IMR-90 (cell line): ENCODE data around the gene CARM1. TPM values are rescaled to one million over a fixed set of nuclear protein-coding genes. Genes with fewer than 3 reads are reported as not detected.

Experiments used
- ATAC-seq: fragments of 200-7000 bp; cut with Tn5 transposase; 2 replicates; pipeline ENCODE4 v1.9.1; 2020; ENCODE audit warnings: low read depth, mild to moderate bottlenecking, moderate library complexity
- BruUV-seq: library from RNA; stranded (reverse); fragments of 400-500 nt; replicated peaks from 2 replicates; lab custom pipeline; 2021; lab: Mats Ljungman, UMichigan
- CTCF ChIA-PET: fragments of 300-600 bp; formaldehyde crosslinking; extraction: SDS; loops from one replicate; lab custom pipeline; 2021; ENCODE audit warnings: antibody characterized with exemption; lab: Yijun Ruan, JAX
- POLR2A ChIA-PET: fragments of 300-600 bp; sonication (Branson Sonifier 250); formaldehyde crosslinking; loops from one replicate; lab custom pipeline; 2022; ENCODE audit warnings: antibody characterized with exemption; ENCODE audit not compliant: unreplicated experiment; lab: Charles Lee
- DNase-seq: peaks from one replicate; pipeline ENCODE4 v3.0.0; 2013
- H2AFZ ChIP-seq: replicated peaks from 2 replicates; pipeline ENCODE3; 2013; ENCODE audit warnings: low read length, mild to moderate bottlenecking; ENCODE audit not compliant: poor library complexity
- H2AK5ac ChIP-seq: 2 replicates; pipeline ENCODE4 v1.6.1; 2013; ENCODE audit warnings: low read depth, low read length, inconsistent platforms
- H2AK9ac ChIP-seq: replicated peaks from 2 replicates; pipeline ENCODE3; 2013; ENCODE audit warnings: mild to moderate bottlenecking, low read depth, low read length, moderate library complexity; ENCODE audit not compliant: poor library complexity
- H2BK120ac ChIP-seq: 2 replicates; pipeline ENCODE4 v1.6.1; 2013; ENCODE audit warnings: low read depth, low read length, inconsistent platforms
- H2BK15ac ChIP-seq: 3 replicates; pipeline ENCODE4 v1.6.1; 2013; ENCODE audit warnings: low read depth, low read length, inconsistent platforms
- H2BK20ac ChIP-seq: 2 replicates; pipeline ENCODE4 v1.6.1; 2013; ENCODE audit warnings: low read depth, mild to moderate bottlenecking, inconsistent platforms, low read length, moderate library complexity
- H2BK5ac ChIP-seq: 2 replicates; pipeline ENCODE4 v1.6.1; 2013; ENCODE audit warnings: mild to moderate bottlenecking, low read depth, low read length, inconsistent platforms; ENCODE audit not compliant: poor library complexity, severe bottlenecking
- H3K14ac ChIP-seq: replicated peaks from 2 replicates; pipeline ENCODE4 v1.6.1; 2013; ENCODE audit warnings: low read depth, low read length, inconsistent platforms
- H3K18ac ChIP-seq: 2 replicates; pipeline ENCODE4 v1.6.1; 2013; ENCODE audit warnings: low read depth, low read length, control low read depth
- H3K23ac ChIP-seq: 2 replicates; pipeline ENCODE4 v1.6.1; 2013; ENCODE audit warnings: low read depth, low read length, inconsistent platforms
- H3K27ac ChIP-seq: 2 replicates; pipeline ENCODE4 v1.5.1; 2013; ENCODE audit warnings: mild to moderate bottlenecking, control low read depth, low read length; ENCODE audit not compliant: insufficient read depth
- H3K27me3 ChIP-seq: 2 replicates; pipeline ENCODE4 v1.6.1; 2013; ENCODE audit warnings: low read length; ENCODE audit not compliant: control insufficient read depth, insufficient read depth
- H3K36me3 ChIP-seq: 2 replicates; pipeline ENCODE4 v1.6.1; 2013; ENCODE audit warnings: low read length, mixed read lengths; ENCODE audit not compliant: control insufficient read depth, insufficient read depth
- H3K4ac ChIP-seq: 2 replicates; pipeline ENCODE4 v1.6.1; 2013; ENCODE audit warnings: low read depth, low read length, inconsistent platforms
- H3K4me1 ChIP-seq: 2 replicates; pipeline ENCODE4 v1.6.1; 2013; ENCODE audit warnings: low read length, mixed read lengths; ENCODE audit not compliant: control insufficient read depth, insufficient read depth
- H3K4me2 ChIP-seq: 2 replicates; pipeline ENCODE4 v1.6.1; 2013; ENCODE audit warnings: low read depth, mild to moderate bottlenecking, control low read depth, low read length, moderate library complexity
- H3K4me3 ChIP-seq: 2 replicates; pipeline ENCODE4 v1.5.1; 2013; ENCODE audit warnings: low read depth, mild to moderate bottlenecking, control low read depth, low read length, moderate library complexity; ENCODE audit not compliant: insufficient read depth
- H3K56ac ChIP-seq: 2 replicates; pipeline ENCODE4 v1.6.1; 2013; ENCODE audit warnings: low read length, inconsistent platforms; ENCODE audit not compliant: insufficient read depth; ENCODE audit errors: extremely low read depth
- H3K79me1 ChIP-seq, 2 experiments: 2 replicates each; pipeline ENCODE4 v1.6.1; 2013; ENCODE audit warnings: low read length in 2 of 2, inconsistent platforms in 1 of 2, low read depth in 1 of 2
- H3K9ac ChIP-seq: 2 replicates; pipeline ENCODE4 v1.6.1; 2013; ENCODE audit warnings: low read depth, low read length, control low read depth
- H3K9me1 ChIP-seq: 2 replicates; pipeline ENCODE4 v1.6.1; 2013; ENCODE audit warnings: low read length, inconsistent platforms; ENCODE audit not compliant: insufficient read depth
- H3K9me3 ChIP-seq: 2 replicates; pipeline ENCODE4 v1.6.1; 2013; ENCODE audit warnings: low read length; ENCODE audit not compliant: control insufficient read depth, insufficient read depth
- H4K20me1 ChIP-seq: 2 replicates; pipeline ENCODE4 v1.6.1; 2013; ENCODE audit warnings: low read length, inconsistent platforms; ENCODE audit not compliant: insufficient read depth
- H4K5ac ChIP-seq: 2 replicates; pipeline ENCODE4 v1.6.1; 2013; ENCODE audit warnings: mild to moderate bottlenecking, low read depth, low read length, control low read depth
- H4K8ac ChIP-seq, 2 experiments: 2 replicates each; pipeline ENCODE4 v1.6.1; 2013; ENCODE audit warnings: low read depth in 2 of 2, low read length in 2 of 2, control low read depth in 1 of 2, inconsistent platforms in 1 of 2
- H4K91ac ChIP-seq: 2 replicates; pipeline ENCODE4 v1.6.1; 2013; ENCODE audit warnings: low read depth, low read length, inconsistent platforms; ENCODE audit not compliant: insufficient read depth
- FOS ChIP-seq: fragments of 150-350 bp; IDR thresholded peaks from 2 replicates; pipeline ENCODE4 v1.6.1; 2016; ENCODE audit warnings: low read depth, low read length
- NFE2L2 ChIP-seq: fragments of 150-350 bp; IDR thresholded peaks from 2 replicates; pipeline ENCODE4 v1.6.1; 2016; ENCODE audit warnings: low read depth, mild to moderate bottlenecking, low read length
- POLR2A ChIP-seq: IDR thresholded peaks from 2 replicates; pipeline ENCODE4 v1.6.1; 2012; ENCODE audit warnings: mild to moderate bottlenecking, low read depth, low read length
- RAD21 ChIP-seq: IDR thresholded peaks from 2 replicates; pipeline ENCODE4 v1.6.1; 2012; ENCODE audit warnings: low read length, improper control_type of control experiment
- RFX5 ChIP-seq: IDR thresholded peaks from 2 replicates; pipeline ENCODE4 v1.8.0; 2012; ENCODE audit warnings: low read depth, mild to moderate bottlenecking, low read length, moderate library complexity
- WGBS, 2 experiments: methylation state at CpG; one replicate each; pipeline versions ENCODE4 v1.1.5 to v1.1.7; 2013; ENCODE audit warnings: missing lambda C conversion rate in 2 of 2; ENCODE audit not compliant: insufficient read length in 1 of 2; ENCODE audit errors: extremely low coverage in 2 of 2; 5-methylcytosine and 5-hydroxymethylcytosine counted together
- dilution Hi-C: fragments of 300-500 bp; cut with HindIII; formaldehyde crosslinking; loops from one replicate; pipeline ENCODE4 v1.14.3; 2018; ENCODE audit warnings: low sequenced_read_pairs; ENCODE audit not compliant: unreplicated experiment
- in situ Hi-C: fragments of 300-500 bp; cut with MboI; formaldehyde crosslinking; loops from 3 replicates; pipeline ENCODE4 v1.14.3; 2019; ENCODE audit warnings: low sequenced_read_pairs, inconsistent platforms, mixed read lengths
- intact Hi-C: fragments of 100-400 bp; cut with micrococcal nuclease; formaldehyde crosslinking; loops from 2 replicates; pipeline ENCODE4 v1.10.0; 2022
- polyA plus RNA-seq, 3 experiments: library from polyadenylated mRNA; depleted of rRNA; stranded (reverse); fragments of >200 nt; gene quantifications; 2 replicates each; pipeline ENCODE4 v1.2.3, GENCODE V29; 2012; ENCODE audit warnings: low replicate concordance in 1 of 3
- total RNA-seq: library from RNA; depleted of rRNA; stranded (reverse); fragments of >200 nt; gene quantifications from 2 replicates; pipeline ENCODE4 v1.2.3, GENCODE V29; 2012

The CARM1 gene
- total and polyA plus RNA-seq, 2 of the 4 experiments (the other 2 are of a cell fraction) = 20.3 to 67.1 TPM

DNA sequence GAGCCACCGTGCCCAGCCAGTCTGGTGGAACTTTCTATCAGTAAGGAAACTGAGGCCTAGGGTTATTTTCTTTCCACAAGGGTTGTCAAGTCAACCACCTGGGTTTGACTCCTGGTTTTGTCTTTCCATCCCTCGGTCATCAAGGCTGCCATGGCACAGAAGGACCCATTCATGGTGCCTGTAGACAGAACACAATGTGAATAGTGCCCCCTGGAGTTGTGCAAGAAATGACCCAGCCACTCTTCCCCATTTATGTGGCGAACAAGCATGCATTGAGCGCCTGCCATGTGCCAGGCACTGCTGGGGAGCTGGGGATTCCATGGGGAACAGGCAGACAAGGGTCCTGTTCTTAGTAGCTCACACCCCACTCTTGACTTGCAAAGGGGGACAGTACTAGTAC, 93.5 kb downstream of the CARM1 start:
- Histone ChIP-seq H3K23ac (no peak overlapping the region), H3K4me1 (peaks cover 9% of the 10 kb centered on the region), H3K36me3 (no peaks in the 10 kb centered on the region), H2AK9ac (no peak overlapping the region), H2AFZ (no peak overlapping the region), H2AK5ac (no peak overlapping the region), H2BK20ac (no peak overlapping the region), H3K4me2 (no peak overlapping the region), H3K9me3 (no peaks in the 10 kb centered on the region), H3K27me3 (no peaks in the 10 kb centered on the region), H3K9ac (no peak overlapping the region), H4K8ac (no peak overlapping the region), H3K27ac (no peak overlapping the region), H3K14ac (no peak overlapping the region), H2BK5ac (no peak overlapping the region), H3K79me1 (peaks cover 0 to 60% of the 10 kb centered on the region in 2 experiments; a peak in 3 of 4 replicates), H3K4me3 (no peak overlapping the region), H2BK120ac (no peak overlapping the region), H3K18ac (no peak overlapping the region), H2BK15ac (no peak overlapping the region), H4K20me1 (peaks cover 68% of the 10 kb centered on the region), H3K4ac (no peak overlapping the region), H3K56ac (no peak overlapping the region), H4K5ac (no peak overlapping the region), H4K91ac (no peak overlapping the region), H3K9me1 (peaks cover 25% of the 10 kb centered on the region)
- 100% methylated on average over 2 of the region's 4 CpGs; no CpG with 5 or more reads in 1 of the 2 experiments for WGBS, 2 experiments
- TF ChIP-seq RAD21 (no peak), FOS (no peak), POLR2A (no peak), NFE2L2 (no peak), RFX5 (no peak)
- ChIA-PET POLR2A (no interaction called here), CTCF (no interaction called here)
- no peak for DNase-seq
- intact Hi-C loops = no loop called here
- in situ Hi-C loops = no loop called here
- BruUV-seq = no TSS peak
- ATAC-seq = no peak
- dilution Hi-C loops = no loop called here
